Tibial nerve (tissue), 4 donors: ENCODE measurements around the gene SHB. TPM values are rescaled to one million over a fixed set of nuclear protein-coding genes. Genes with fewer than 3 reads are reported as not detected.

Experiments
- DNase-seq, 2 donors: peaks; one replicate each; pipeline ENCODE4 v3.0.0-alpha.2; 2019; ENCODE audit warnings: low spot score in 2 of 2
- H3K27ac ChIP-seq, 4 donors: fragments of 200-600 bp; sonication (generic) in 3 of 4; one replicate each; pipeline ENCODE4 v1.5.1; 2017 to 2019; ENCODE audit warnings: mild to moderate bottlenecking in 1 of 4
- H3K27me3 ChIP-seq, 2 donors: fragments of 200-600 bp; sonication (generic) in 1 of 2; one replicate each; pipeline versions ENCODE4 v1.5.1 to v1.6.0; 2017 to 2019
- H3K36me3 ChIP-seq, 3 donors: fragments of 200-600 bp; sonication (generic); one replicate each; pipeline ENCODE4 v1.5.1; 2018 to 2019
- H3K4me1 ChIP-seq, 4 donors: fragments of 200-600 bp; sonication (generic) in 3 of 4; one replicate each; pipeline ENCODE4 v1.5.1; 2017 to 2019
- H3K4me3 ChIP-seq, 4 donors: fragments of 200-600 bp; sonication (generic) in 3 of 4; one replicate each; pipeline ENCODE4 v1.5.1; 2017 to 2019; ENCODE audit warnings: mild to moderate bottlenecking in 1 of 4, moderate library complexity in 1 of 4
- H3K9me3 ChIP-seq, 4 donors: fragments of 200-600 bp; sonication (generic) in 3 of 4; one replicate each; pipeline ENCODE4 v1.5.1; 2017 to 2019
- EP300 ChIP-seq, 2 donors: sonication (generic); formaldehyde crosslinking; IDR thresholded peaks; one replicate each; pipeline ENCODE4 v1.6.1; 2017; ENCODE audit warnings: antibody characterized with exemption in 2 of 2, mild to moderate bottlenecking in 1 of 2
- POLR2A ChIP-seq, 2 donors: fragments of 450-650 bp; IDR thresholded peaks; one replicate each; pipeline ENCODE4 v1.6.1; 2017; ENCODE audit warnings: antibody characterized with exemption in 2 of 2, mild to moderate bottlenecking in 2 of 2, moderate library complexity in 2 of 2
- WGBS, 2 donors: methylation state at CpG; one replicate each; pipeline ENCODE4 v1.1.5; 2018; 5-methylcytosine and 5-hydroxymethylcytosine counted together
- total RNA-seq, 4 donors: library from RNA; depleted of rRNA; stranded (reverse); fragments of >200 nt; gene quantifications; one replicate each; pipeline ENCODE4 v1.1.0, GENCODE V29; 2016
- TF ChIP-seq, protein P1 (sequence below), 5 experiments: fragments of 200-600 bp in 3 of 5; fragments of 450-650 bp in 2 of 5; sonication (generic) in 3 of 5; IDR thresholded peaks; one replicate each; pipeline ENCODE4 v1.5.1; 2016 to 2019; ENCODE audit warnings: antibody characterized with exemption in 5 of 5, mild to moderate bottlenecking in 3 of 5, moderate library complexity in 2 of 5

SHB gene
- total RNA-seq, 4 donors from 2014 or later = 6.3 to 15.9 (median 11.6) TPM

DNA sequence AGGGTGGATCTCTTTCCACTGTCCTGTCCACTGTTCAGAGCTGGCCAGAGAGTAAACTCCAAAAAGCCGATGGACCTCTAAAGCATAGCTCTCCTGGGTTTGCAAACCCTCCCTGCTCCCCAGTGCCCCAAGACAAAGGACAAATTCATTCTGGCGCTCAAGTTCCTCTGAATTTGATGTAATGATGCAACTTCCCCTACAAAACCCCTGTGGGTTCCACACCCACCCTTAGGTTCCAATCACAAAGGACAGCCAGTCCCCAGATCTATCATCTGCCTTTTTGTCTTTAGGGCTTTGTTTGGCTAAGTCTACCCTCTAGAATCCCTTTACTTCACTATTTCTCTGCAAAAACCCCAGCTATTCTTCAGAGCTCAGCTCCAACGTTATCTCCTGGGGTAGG lies 107.7 kb downstream of the SHB start:
- WGBS, 2 donors = 46 to 53% methylated on average over 3 of the region's 3 CpGs
- Histone ChIP-seq H3K27me3 (no peaks in the 10 kb centered on the region), H3K4me1 (peaks cover 0 to 30% (median 11%) of the 10 kb centered on the region in 4 donors), H3K4me3 (no peak overlapping the region), H3K27ac (no peak overlapping the region), H3K9me3 (no peaks in the 10 kb centered on the region), H3K36me3 (no peaks in the 10 kb centered on the region)
- TF ChIP-seq POLR2A (IDR thresholded peaks at IDR 0.05) (no peak), EP300 (IDR thresholded peaks at IDR 0.05) (no peak)
- TF ChIP-seq, protein P1, sequence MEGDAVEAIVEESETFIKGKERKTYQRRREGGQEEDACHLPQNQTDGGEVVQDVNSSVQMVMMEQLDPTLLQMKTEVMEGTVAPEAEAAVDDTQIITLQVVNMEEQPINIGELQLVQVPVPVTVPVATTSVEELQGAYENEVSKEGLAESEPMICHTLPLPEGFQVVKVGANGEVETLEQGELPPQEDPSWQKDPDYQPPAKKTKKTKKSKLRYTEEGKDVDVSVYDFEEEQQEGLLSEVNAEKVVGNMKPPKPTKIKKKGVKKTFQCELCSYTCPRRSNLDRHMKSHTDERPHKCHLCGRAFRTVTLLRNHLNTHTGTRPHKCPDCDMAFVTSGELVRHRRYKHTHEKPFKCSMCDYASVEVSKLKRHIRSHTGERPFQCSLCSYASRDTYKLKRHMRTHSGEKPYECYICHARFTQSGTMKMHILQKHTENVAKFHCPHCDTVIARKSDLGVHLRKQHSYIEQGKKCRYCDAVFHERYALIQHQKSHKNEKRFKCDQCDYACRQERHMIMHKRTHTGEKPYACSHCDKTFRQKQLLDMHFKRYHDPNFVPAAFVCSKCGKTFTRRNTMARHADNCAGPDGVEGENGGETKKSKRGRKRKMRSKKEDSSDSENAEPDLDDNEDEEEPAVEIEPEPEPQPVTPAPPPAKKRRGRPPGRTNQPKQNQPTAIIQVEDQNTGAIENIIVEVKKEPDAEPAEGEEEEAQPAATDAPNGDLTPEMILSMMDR (IDR thresholded peaks at IDR 0.05) = no peak
- DNase-seq = no peak

DNA sequence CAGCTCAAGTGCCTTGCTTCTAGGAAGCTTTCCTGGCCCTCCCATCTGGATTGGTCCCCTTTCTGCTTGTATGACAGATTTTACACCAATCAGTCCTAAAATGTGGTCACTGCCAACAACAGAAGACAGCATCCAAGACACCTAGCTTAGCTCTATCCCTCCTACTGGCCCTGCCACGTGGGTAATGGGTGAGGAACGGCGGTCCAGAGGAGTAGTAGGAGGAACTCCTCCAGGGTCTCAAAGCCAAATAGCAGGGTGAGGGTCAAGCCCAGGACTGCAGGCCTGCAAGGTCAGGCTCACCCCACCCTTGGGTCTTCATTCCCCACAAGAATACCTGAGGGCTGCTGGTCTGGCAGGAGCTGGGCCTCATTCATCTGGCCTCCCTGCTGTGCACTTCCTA lies 108.4 kb downstream of the SHB start:
- no peak for DNase-seq
- TF ChIP-seq POLR2A (IDR thresholded peaks at IDR 0.05) = no peak
- TF ChIP-seq, protein P1 (IDR thresholded peaks at IDR 0.05) = no peak
- TF ChIP-seq EP300 (IDR thresholded peaks at IDR 0.05) = no peak
- Histone ChIP-seq H3K27me3 (no peaks in the 10 kb centered on the region), H3K9me3 (no peaks in the 10 kb centered on the region), H3K4me1 (peaks cover 0 to 30% (median 11%) of the 10 kb centered on the region in 4 donors), H3K4me3 (no peak overlapping the region), H3K27ac (no peak overlapping the region), H3K36me3 (peaks cover 0 to 5% (median 0%) of the 10 kb centered on the region in 3 donors)
- WGBS, 2 donors = 87 to 97% methylated on average over 3 of the region's 3 CpGs

DNA sequence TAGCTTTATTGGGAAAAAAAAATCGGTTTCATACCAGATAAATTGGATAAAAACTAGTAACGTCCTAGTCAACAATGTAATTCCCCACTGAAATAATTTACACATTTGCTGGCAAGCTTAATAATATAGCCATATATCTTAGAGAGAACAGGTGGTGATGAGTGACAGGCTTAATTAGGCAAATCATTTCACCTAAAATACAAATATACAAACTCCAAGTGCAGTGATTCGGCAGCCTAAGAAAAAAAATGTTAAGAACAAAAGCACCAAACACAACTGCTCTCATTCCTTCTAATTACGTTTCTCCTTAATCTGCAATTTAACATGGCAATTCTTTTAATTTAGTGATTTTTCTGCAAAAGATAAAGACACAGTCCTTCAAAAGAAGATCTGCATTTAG lies 109.1 kb downstream of the SHB start:
- H3K4me1 ChIP-seq = peaks cover 0 to 27% (median 8%) of the 10 kb centered on the region in 4 donors
- H3K36me3 ChIP-seq = peaks cover 0 to 12% (median 0%) of the 10 kb centered on the region in 3 donors
- H3K27me3 ChIP-seq = no peaks in the 10 kb centered on the region
- no peaks in the 10 kb centered on the region for H3K9me3 ChIP-seq
- H3K4me3 ChIP-seq = no peak overlapping the region
- 71 to 82% methylated on average over 4 of the region's 4 CpGs for WGBS, 2 donors
- TF ChIP-seq POLR2A (IDR thresholded peaks at IDR 0.05) (no peak), EP300 (IDR thresholded peaks at IDR 0.05) (no peak)
- TF ChIP-seq, protein P1 (IDR thresholded peaks at IDR 0.05) = no peak
- no peak overlapping the region for H3K27ac ChIP-seq
- DNase-seq = no peak

DNA sequence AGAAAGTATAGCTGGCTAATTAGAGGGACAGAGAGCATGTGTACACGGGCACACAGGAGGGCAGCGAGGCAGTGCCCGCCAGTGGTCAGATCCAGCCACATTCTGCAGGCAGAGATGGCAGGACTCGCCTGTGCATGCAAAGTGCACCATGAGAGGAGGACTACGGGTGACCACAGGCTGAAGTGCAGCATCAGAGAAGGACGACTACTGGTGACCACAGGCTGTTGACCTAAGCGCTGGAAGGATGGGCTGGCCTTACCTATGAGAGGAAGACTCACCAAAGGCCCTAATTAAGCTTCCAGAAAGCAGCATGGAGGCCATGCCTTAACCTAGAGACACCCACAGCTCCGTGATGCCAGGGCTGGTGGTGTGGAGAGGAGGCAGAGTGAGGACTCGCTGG lies 110.9 kb downstream of the SHB start:
- DNase-seq = no peak
- no peak overlapping the region for H3K27ac ChIP-seq
- TF ChIP-seq, protein P1 (IDR thresholded peaks at IDR 0.05) = no peak
- TF ChIP-seq POLR2A (IDR thresholded peaks at IDR 0.05) (no peak), EP300 (IDR thresholded peaks at IDR 0.05) (no peak)
- H3K27me3 ChIP-seq = no peaks in the 10 kb centered on the region
- 92 to 93% methylated on average over 9 of the region's 9 CpGs for WGBS, 2 donors
- H3K36me3 ChIP-seq = peaks cover 0 to 27% (median 0%) of the 10 kb centered on the region in 3 donors
- no peaks in the 10 kb centered on the region for H3K9me3 ChIP-seq
- H3K4me3 ChIP-seq = no peak overlapping the region
- H3K4me1 ChIP-seq = peaks cover 0 to 20% (median 0%) of the 10 kb centered on the region in 4 donors

DNA sequence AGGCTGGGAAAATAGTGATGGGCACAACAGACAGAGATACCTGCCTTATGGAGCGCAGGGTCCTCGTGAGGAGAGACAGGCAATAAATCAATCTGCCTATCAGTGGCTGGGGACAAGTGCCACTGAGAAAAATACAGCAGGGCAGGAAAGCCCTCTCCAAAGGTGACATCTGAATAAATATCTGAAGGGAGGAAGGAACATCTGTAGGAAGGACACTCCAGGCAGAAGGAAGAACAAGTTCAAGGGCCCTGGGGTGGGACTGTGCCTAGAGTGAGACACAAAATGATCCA lies 111.4 kb downstream of the SHB start:
- TF ChIP-seq POLR2A (IDR thresholded peaks at IDR 0.05) = no peak
- TF ChIP-seq, protein P1 (IDR thresholded peaks at IDR 0.05) = no peak

More for the DNA sequence above, 111.4 kb downstream of the SHB start:
- DNase-seq = no peak
- Histone ChIP-seq H3K4me3 (no peak overlapping the region), H3K4me1 (peaks cover 0 to 19% (median 0%) of the 10 kb centered on the region in 4 donors), H3K27ac (no peak overlapping the region), H3K36me3 (peaks cover 0 to 33% (median 0%) of the 10 kb centered on the region in 3 donors), H3K27me3 (no peaks in the 10 kb centered on the region), H3K9me3 (no peaks in the 10 kb centered on the region)
- WGBS, 2 donors = 80 to 88% methylated on average over 2 of the region's 2 CpGs
